ENCODE data around the gene BNC2. TPM values are rescaled to one million over a fixed set of nuclear protein-coding genes. Genes with fewer than 3 reads are reported as not detected.

The BNC2 gene
- total RNA-seq, 1 experiment from 2014 or later = 0.20 TPM

- Histone ChIP-seq H3K27me3 (replicated peaks; ENCODE audit: control insufficient read depth, insufficient read depth, low read length) (no peaks in the 10 kb centered on the region), H3K4me3 (ENCODE audit: low read depth, low read length) (no peak overlapping the region), H3K4me1 (no peaks in the 10 kb centered on the region), H3K36me3 (ENCODE audit: control insufficient read depth, insufficient read depth, low read length) (no peaks in the 10 kb centered on the region), H3K9me3 (no peaks in the 10 kb centered on the region)
- POLR2A ChIA-PET = interaction anchor here (0.6 kb wide), 2 partner anchors 37 to 1731 kb away, joined by 3 to 4 read pairs; no protein-coding TSS in a partner anchor
- intact Hi-C loops (cut with micrococcal nuclease; ENCODE audit: unreplicated experiment) = no loop called here
- Mint-ChIP-seq H3K36me3 (ENCODE audit: insufficient read depth, unreplicated experiment) (no peaks in the 10 kb centered on the region), H3K27me3 (ENCODE audit: insufficient read depth, unreplicated experiment) (no peaks in the 10 kb centered on the region), H3K27ac (ENCODE audit: unreplicated experiment) (no peak overlapping the region), H3K4me1 (ENCODE audit: low read depth, unreplicated experiment) (no peaks in the 10 kb centered on the region), H3K4me3 (ENCODE audit: unreplicated experiment) (no peak overlapping the region), H3K9me3 (ENCODE audit: unreplicated experiment) (no peaks in the 10 kb centered on the region)
- TF ChIP-seq CTCF (IDR thresholded peaks at IDR 0.05; ENCODE audit: insufficient read depth in 1 of 2, low read depth in 1 of 2, low read length in 1 of 2, severe bottlenecking in 1 of 2, unreplicated experiment in 1 of 2) = no peak
- DNase-seq = no peak
- CTCF ChIA-PET = no interaction called here
- BruUV-seq (replicated peaks) = no TSS peak
Observed at GRCh38 chr9:16524823-16525222, 345.6 kb downstream of the BNC2 start.

- no peaks in the 10 kb centered on the region for H3K27me3 ChIP-seq (replicated peaks; ENCODE audit: control insufficient read depth, insufficient read depth, low read length)
- H3K4me1 ChIP-seq = no peaks in the 10 kb centered on the region
- no peak for DNase-seq
- intact Hi-C loops (cut with micrococcal nuclease; ENCODE audit: unreplicated experiment) = no loop called here
- BruUV-seq (replicated peaks) = no TSS peak
- no peaks in the 10 kb centered on the region for H3K9me3 Mint-ChIP-seq (ENCODE audit: unreplicated experiment)
- H3K27me3 Mint-ChIP-seq (ENCODE audit: insufficient read depth, unreplicated experiment) = no peaks in the 10 kb centered on the region
- H3K27ac Mint-ChIP-seq (ENCODE audit: unreplicated experiment) = no peak overlapping the region
- H3K4me3 Mint-ChIP-seq (ENCODE audit: unreplicated experiment) = no peak overlapping the region
- H3K36me3 Mint-ChIP-seq (ENCODE audit: insufficient read depth, unreplicated experiment) = no peaks in the 10 kb centered on the region
- no peaks in the 10 kb centered on the region for H3K36me3 ChIP-seq (ENCODE audit: control insufficient read depth, insufficient read depth, low read length)
- no peak overlapping the region for H3K4me3 ChIP-seq (ENCODE audit: low read depth, low read length)
- no peaks in the 10 kb centered on the region for H3K4me1 Mint-ChIP-seq (ENCODE audit: low read depth, unreplicated experiment)
- CTCF ChIA-PET = no interaction called here
- TF ChIP-seq CTCF (IDR thresholded peaks at IDR 0.05; ENCODE audit: insufficient read depth in 1 of 2, low read depth in 1 of 2, low read length in 1 of 2, severe bottlenecking in 1 of 2, unreplicated experiment in 1 of 2) = no peak
- POLR2A ChIA-PET = interaction anchor here (0.6 kb wide), 1 partner anchor 1730 kb away, joined by 4 read pairs; no protein-coding TSS in a partner anchor
- H3K9me3 ChIP-seq = no peaks in the 10 kb centered on the region
Observed at GRCh38 chr9:16524078-16524477, 346.4 kb downstream of the BNC2 start.

- Mint-ChIP-seq H3K4me3 (ENCODE audit: unreplicated experiment) (no peak overlapping the region), H3K27ac (ENCODE audit: unreplicated experiment) (no peak overlapping the region), H3K9me3 (ENCODE audit: unreplicated experiment) (no peaks in the 10 kb centered on the region), H3K36me3 (ENCODE audit: insufficient read depth, unreplicated experiment) (no peaks in the 10 kb centered on the region), H3K4me1 (ENCODE audit: low read depth, unreplicated experiment) (no peaks in the 10 kb centered on the region), H3K27me3 (ENCODE audit: insufficient read depth, unreplicated experiment) (no peaks in the 10 kb centered on the region)
- no peaks in the 10 kb centered on the region for H3K36me3 ChIP-seq (ENCODE audit: control insufficient read depth, insufficient read depth, low read length)
- intact Hi-C loops (cut with micrococcal nuclease; ENCODE audit: unreplicated experiment) = no loop called here
- CTCF ChIA-PET = no interaction called here
- TF ChIP-seq CTCF (IDR thresholded peaks at IDR 0.05; ENCODE audit: insufficient read depth in 1 of 2, low read depth in 1 of 2, low read length in 1 of 2, severe bottlenecking in 1 of 2, unreplicated experiment in 1 of 2) = no peak
- DNase-seq = no peak
- H3K4me1 ChIP-seq = no peaks in the 10 kb centered on the region
- POLR2A ChIA-PET = no interaction called here
- no peaks in the 10 kb centered on the region for H3K9me3 ChIP-seq
- no peaks in the 10 kb centered on the region for H3K27me3 ChIP-seq (replicated peaks; ENCODE audit: control insufficient read depth, insufficient read depth, low read length)
- no TSS peak for BruUV-seq (replicated peaks)
- no peak overlapping the region for H3K4me3 ChIP-seq (ENCODE audit: low read depth, low read length)
Observed at GRCh38 chr9:16521868-16522411, 348.5 kb downstream of the BNC2 start.

Measured in Caco-2 (cell line).